ENCODE results near the gene PCLO.
"Not testable (repeated sequence)": the region's sequence is repeated elsewhere in the genome, so short reads cannot be mapped to it uniquely, and the experiment has no call there.

The PCLO gene

DNA sequence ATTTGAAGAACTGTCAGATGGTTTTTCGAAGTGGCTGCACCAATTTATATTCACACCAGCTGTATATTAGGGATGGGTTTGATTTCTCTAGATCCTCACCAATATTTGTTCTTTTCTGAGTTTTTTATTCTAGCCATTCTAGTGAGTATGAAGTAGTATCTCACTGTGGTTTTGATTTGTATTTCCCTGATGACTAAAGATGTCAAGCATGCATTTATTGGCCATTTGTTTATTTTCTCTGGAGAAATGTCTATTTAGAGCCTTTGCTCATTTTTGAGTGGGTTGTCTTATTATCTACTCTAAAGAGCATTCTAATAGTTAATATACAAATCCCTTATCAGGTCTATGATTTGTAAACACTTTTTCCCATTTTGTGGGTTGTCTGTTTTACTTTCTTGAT, 123.9 kb downstream of the PCLO start:
- DNase-seq = no peak

DNA sequence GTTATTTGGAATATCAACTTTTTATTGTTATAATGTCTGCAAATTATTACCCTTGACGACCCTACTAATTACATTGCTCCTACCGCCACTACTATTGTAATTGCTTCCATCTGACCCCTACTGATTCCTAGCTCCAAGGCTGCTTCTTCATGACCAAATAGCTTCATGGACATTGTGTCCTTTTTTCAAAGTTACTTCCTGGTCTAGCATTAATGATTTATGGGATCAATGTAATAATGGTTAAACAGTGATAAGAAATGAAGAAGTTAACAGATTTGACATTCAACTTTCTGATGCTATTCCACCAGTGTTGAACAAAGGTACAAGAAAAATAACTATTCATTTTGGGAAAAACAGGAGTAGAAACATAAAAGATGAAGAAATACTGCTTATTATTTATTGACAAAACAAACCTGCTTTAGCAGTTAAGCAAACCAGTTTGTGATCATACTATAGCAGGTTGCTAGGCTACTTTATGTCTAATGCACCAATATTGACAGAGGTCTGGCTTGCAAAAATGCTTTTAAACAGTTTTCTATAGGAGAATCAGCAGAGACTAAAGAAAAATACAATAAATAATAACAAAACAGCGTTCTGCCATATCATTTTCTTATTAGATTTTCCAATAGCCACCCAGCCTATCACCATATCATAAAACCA, 125.8 kb downstream of the PCLO start:
- DNase-seq = no peak

- DNase-seq = no peak
Observed at GRCh38 chr7:83036130-83036529, 126.6 kb downstream of the PCLO start.

DNA sequence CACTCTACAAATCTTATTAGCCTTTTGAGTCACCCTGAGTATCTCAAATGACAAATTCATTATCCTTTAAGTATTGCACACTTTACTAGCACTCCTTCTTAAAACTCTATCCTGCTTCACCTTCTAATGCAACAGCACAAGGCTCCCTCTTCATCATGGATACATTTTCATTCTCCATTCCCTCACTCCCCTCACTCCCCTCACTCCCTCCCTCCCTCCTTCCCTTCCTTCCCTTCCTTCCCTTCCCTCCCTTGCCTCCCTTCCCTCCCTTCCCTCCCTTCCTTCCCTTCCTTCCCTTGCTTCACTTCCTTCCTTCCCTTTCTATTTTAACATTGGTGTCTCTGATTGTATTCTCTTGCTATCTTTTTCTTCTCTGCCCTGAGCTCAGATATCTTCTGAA, 130.5 kb downstream of the PCLO start:
- no peak for DNase-seq

GRCh38 chr7:83023817-83024665, 138.6 kb downstream of the PCLO start:
- not testable (repeated sequence) for DNase-seq

- DNase-seq = no peak
Observed at GRCh38 chr7:83021032-83021431, 141.7 kb downstream of the PCLO start.

GRCh38 chr7:83020161-83020560, 142.5 kb downstream of the PCLO start:
- DNase-seq = no peak

- DNase-seq = no peak
Observed at GRCh38 chr7:83015916-83016315, 146.8 kb downstream of the PCLO start.

DNA sequence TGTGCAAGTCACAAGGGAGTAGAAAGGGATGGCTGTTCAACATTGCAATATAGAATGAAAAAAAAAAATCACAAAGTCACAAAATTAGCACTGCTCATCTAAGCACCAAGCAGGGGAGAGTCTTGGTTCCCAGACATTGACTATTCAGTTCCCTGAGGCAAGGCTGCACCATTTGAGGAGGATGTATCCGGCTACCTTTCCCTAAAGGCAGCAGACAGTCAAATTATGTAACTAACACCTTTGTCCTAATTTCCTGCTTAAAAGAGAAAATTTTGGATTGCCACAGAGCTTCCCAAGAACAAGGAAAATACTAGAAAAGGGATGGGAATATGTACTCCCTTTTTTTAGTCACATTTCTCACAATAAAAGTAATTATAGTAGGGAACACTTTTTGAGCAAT, 148.1 kb downstream of the PCLO start:
- no peak for DNase-seq

DNA sequence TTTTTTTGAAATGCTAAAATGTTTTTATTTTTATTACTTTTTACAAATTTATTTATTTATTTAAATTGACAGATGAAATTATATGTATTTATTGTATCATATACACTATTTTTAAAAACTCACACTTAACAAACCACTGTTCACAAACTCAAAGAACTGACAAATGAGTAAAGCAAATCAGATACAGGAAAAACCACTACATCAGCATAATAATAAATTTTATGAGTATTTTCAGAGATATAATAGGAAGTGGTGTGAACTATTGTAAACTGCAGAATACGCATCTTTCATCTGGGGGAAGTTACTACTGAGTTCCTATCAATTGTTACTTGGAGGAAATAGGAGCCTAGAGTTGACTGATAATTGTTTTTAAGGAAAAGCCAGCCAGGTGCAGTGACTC, 150.7 kb downstream of the PCLO start:
- no peak for DNase-seq

GRCh38 chr7:83005410-83005809, 157.3 kb downstream of the PCLO start:
- DNase-seq = no peak

DNA sequence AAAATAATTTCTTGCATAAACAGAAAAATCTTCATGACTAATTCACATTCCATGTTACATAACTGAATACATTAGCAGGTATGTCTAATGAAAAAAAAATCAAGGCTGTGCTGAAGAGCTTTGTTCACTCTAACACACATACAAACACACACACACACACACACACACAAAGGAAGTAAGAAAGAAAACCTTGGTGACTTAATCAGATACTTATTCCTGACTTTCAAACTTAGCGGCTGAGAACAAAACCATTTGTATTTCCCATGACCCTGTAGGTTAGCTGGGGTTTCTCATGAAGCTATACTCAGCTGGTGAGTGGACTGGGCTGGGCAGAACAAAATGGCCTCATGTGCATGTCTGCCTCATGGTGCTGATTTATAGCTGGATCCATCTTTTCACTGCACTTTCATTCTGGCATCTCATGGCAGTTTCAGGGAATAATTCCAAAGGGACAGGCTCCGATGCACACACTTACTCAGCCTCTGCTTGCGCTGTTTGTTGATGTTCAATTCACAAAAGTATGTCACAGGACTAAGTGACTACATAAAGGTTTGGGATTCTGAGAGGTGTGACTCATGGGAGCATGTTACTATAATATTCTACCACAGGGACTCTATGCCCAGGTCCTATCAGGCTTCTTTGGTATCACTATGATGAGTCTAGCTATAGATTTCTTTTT, 161.2 kb downstream of the PCLO start:
- DNase-seq = no peak

DNA sequence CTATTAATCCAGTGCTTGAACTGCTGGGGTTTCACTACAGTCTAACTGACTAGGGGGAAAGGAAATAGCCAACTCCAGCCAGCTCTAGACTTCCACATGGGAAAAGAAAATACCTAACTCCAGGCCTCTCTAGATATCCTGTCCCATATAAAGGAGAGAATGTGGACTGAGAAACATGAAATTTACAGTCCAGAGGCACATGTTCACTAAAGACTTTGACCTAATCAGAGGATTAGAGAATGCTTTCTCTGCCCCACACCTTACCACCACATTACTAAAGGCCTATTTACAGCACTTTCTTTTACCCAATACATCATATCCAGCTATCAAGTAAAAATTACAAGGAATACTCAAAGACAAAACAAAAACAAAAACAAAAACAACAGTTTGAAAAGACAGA, 164.2 kb downstream of the PCLO start:
- DNase-seq = no peak

DNA sequence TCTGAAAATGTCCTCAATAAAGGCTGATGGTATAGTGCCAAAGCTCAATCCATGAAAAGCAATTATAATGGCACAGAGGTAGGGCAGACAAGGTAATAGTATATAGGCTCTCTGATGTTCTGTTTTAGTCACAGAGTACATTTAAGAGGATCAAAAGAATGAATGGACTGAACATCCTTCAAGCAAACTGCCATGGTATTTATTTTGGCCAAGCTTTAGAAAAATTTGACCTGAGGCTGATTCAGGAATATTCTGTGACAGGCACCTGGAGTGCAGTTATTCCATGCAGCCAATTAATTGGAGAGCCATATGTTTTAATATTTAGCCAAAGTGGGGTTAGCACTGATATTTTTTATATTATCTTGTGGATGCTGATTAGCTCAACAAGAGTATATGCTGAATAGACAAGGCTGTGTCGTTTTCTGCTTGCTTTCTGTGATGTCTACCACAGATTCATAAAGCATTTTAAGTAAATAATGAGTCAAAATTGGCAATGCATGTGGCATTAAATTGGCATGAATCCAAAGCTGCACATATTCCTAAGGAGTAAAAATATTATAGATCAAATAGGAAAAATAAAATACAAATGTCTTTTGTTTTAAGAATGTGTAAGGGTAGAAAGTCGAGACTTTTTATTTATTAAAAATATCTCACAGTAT, 177.4 kb downstream of the PCLO start:
- DNase-seq = no peak

DNA sequence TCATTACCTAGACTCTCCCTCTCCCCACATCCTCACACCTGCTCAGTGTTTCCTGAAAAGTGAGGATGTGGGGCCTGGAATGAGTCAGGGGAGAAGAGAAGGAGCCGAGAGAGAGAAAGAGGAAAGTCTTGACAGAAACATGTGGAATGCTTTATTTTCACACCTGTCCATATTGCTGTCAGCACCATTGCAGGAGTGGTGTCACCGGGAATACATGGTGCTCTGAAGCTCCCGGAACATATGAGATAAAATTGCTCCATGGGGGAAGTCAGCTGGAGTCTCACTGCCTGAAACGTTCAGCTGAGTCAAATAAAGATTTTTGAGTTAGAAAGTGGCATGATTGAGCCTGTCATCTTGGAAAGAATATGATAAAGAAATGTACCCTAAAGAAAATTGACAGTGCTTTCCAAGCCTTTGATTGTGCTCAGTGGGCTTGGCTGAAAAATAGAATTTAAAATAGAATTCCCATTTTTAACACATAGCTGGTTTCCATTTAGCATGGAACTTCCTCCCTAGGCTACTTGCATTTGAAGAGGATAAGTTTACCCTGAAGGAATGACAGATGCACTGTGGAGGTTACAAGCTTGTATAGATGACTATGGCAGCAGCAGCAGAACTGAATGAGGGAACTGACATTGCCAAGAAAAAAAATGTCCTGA, 182.4 kb downstream of the PCLO start:
- DNase-seq = no peak

DNA sequence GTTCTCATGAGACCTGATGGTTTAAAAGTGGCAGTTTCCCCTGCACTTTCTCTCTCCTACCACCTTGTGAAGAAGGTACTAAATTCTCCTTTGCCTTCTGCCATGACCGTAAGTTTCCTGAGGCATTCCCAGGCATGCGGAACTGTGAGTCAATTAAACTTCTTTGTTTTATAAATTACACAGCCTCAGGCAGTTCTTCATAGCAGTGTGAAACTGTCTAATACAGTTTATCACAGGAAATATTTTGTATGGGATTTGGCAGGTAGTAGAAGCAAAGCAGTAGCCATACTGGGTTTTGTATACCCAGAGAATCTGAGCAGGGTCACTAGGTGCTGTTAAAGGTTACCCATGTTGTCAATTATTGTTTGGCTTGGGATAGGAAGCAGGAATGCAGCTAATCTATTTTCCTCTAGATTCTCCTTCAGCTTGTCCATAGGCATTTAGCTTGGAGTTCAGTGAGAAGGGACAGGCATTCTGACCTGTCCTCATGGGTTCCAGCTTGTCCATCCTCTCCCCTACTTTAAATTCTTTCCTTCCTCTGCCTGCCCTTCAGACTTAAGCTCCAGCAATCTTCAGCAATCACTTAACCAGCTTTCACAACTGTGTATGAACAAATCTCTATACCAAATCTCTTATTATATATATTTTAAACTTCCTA, 186.7 kb downstream of the PCLO start:
- no peak for DNase-seq

DNA sequence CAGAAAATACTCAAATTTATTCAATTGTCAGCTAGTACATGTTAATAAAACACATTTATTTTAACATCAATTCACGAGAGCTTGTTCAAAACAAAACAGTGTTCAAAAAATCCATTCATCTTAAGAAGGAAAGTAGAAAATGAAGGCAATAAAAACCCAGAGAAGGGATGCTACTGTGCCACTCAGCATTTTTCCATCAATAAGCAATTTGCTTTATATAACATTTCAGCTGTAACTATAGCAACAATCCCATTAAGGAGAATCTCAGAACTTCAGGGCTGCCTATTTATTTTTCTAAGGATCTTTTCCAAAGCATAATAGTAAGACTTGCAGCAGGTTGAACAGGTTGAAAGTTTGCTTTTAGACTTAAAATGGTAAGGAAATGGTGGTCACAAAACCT, 190.5 kb downstream of the PCLO start:
- DNase-seq = no peak

DNA sequence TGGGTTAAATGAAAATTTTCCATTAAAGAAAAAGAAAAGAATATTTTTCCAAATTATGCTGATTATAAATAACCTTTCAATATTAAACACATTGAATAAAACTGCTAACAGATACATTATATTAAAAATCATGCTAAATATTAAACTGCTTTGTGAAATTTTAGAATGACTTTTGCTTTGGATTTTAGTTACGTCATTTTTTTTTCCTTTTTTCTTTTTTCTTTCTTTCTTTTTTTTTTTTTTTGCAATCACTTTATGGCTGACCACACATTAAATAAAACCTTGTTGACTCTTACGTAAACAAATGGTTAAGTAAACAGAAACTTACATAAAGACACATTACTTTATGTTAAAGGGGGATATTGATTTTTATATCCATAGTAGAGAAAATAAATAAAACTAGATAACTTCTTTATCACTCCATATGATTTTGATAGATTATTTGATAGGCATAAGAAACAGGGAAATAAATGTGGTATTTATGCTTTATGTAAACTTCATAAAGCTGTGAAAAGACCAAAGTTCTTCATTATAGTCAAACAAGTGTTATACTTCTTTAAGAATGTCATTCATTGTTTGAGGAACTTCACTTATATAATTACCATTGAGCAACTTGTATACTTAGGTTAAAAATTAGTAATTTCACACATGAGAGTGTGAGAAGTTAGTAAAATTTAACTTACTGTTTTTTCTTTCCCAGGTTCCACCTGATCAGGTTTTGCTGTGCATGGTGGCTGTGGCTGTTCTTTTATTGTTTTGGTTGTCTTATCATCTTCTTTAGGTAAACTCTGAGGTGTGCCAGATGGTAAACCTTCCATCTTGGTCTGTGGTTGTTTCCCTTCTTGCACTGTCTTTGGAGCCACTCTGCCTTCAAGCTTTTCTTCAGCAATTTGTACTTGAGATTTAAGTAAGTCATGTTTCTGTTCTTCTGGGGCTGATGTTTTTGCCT, 197.3 kb downstream of the PCLO start:
- no peak for DNase-seq

- peak; percentile 64 for DNase-seq
Observed at GRCh38 chr7:82964150-82964882, 198.4 kb downstream of the PCLO start.

DNA sequence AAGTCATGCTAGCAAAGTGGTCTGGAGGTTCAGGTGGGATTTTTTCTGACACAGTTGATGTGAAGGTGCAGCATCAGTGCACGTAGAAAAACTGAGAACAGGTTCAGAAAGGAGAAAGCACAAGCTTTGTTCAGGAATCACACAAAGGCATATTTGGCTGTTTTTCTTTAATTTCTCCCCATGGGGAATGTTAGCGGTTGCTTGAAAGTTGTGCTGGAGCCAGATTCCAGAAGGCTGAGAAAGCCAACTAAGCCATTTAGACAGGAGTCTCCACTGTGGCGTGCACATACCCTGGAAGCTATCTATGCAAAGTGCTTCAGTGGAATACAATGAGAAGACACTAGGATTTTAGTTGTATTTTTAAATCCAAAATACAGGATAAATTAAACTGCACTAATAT, 201.4 kb downstream of the PCLO start:
- no peak for DNase-seq
